CD14-positive monocyte (primary cell): ENCODE results near the gene TFAP2D. TPM values are rescaled to one million over a fixed set of nuclear protein-coding genes. Genes with fewer than 3 reads are reported as not detected.

Source experiments
- DNase-seq, 3 donors: peaks; one replicate each; pipeline ENCODE4 v3.0.0-alpha.2; 2011 to 2022
- H2AFZ ChIP-seq: 2 replicates; pipeline ENCODE4 v1.6.0; 2012; ENCODE audit warnings: mild to moderate bottlenecking, low read depth, low read length, inconsistent platforms; ENCODE audit not compliant: insufficient read depth, poor library complexity, severe bottlenecking
- H3K27ac ChIP-seq, 2 donors: 1 replicate in 1 of 2; 2 replicates in 1 of 2; pipeline ENCODE4 v1.5.1; 2012 to 2013; ENCODE audit warnings: low read length in 2 of 2, control low read depth in 1 of 2, inconsistent platforms in 1 of 2, low read depth in 1 of 2, mild to moderate bottlenecking in 1 of 2
- H3K27me3 ChIP-seq, 2 donors: one replicate each; pipeline versions ENCODE4 v1.6.0 to v1.6.1; 2011 to 2013; ENCODE audit warnings: low read length in 2 of 2; ENCODE audit not compliant: control insufficient read depth in 2 of 2, insufficient read depth in 2 of 2
- H3K36me3 ChIP-seq, 2 donors: replicated peaks in 1 of 2; 1 replicate in 1 of 2; 2 replicates in 1 of 2; pipeline versions ENCODE4 v1.5.1 to v1.6.1; 2012 to 2013; ENCODE audit warnings: low read length in 2 of 2, control low read depth in 1 of 2, inconsistent platforms in 1 of 2, mild to moderate bottlenecking in 1 of 2; ENCODE audit not compliant: insufficient read depth in 2 of 2, control insufficient read depth in 1 of 2
- H3K4me1 ChIP-seq, 2 donors: 1 replicate in 1 of 2; 2 replicates in 1 of 2; pipeline versions ENCODE4 v1.5.1 to v1.6.1; 2012 to 2013; ENCODE audit warnings: low read length in 2 of 2, control low read depth in 1 of 2, inconsistent platforms in 1 of 2, mild to moderate bottlenecking in 1 of 2, moderate library complexity in 1 of 2; ENCODE audit not compliant: insufficient read depth in 2 of 2, control insufficient read depth in 1 of 2
- H3K4me2 ChIP-seq: replicated peaks from 2 replicates; pipeline ENCODE3; 2012; ENCODE audit warnings: low read length, moderate library complexity, mild to moderate bottlenecking; ENCODE audit not compliant: poor library complexity, severe bottlenecking; ENCODE audit errors: extremely low read depth
- H3K4me3 ChIP-seq, 3 experiments: fragments of 200-600 bp in 1 of 3; sonication (generic) in 1 of 3; replicated peaks in 1 of 3; 1 replicate in 2 of 3; 2 replicates in 1 of 3; pipeline ENCODE4 v1.5.1; 2011 to 2013; ENCODE audit warnings: low read length in 3 of 3, mild to moderate bottlenecking in 3 of 3, control low read depth in 2 of 3, low read depth in 2 of 3, inconsistent platforms in 1 of 3, moderate library complexity in 1 of 3
- H3K79me2 ChIP-seq: 2 replicates; pipeline ENCODE4 v1.6.0; 2012; ENCODE audit warnings: mild to moderate bottlenecking, control low read depth, inconsistent platforms, low read length, moderate library complexity; ENCODE audit not compliant: insufficient read depth
- H3K9ac ChIP-seq: 2 replicates; pipeline ENCODE4 v1.6.0; 2017; ENCODE audit warnings: low read length, mild to moderate bottlenecking; ENCODE audit not compliant: insufficient read depth, poor library complexity, severe bottlenecking
- H3K9me3 ChIP-seq, 2 donors: replicated peaks in 1 of 2; 1 replicate in 1 of 2; 2 replicates in 1 of 2; pipeline versions ENCODE4 v1.5.1 to v1.6.1; 2012 to 2013; ENCODE audit warnings: low read length in 2 of 2, control low read depth in 1 of 2; ENCODE audit not compliant: control insufficient read depth in 1 of 2, insufficient read depth in 1 of 2
- H4K20me1 ChIP-seq: 2 replicates; pipeline ENCODE4 v1.6.0; 2012; ENCODE audit warnings: mild to moderate bottlenecking, low read length, control low read depth, moderate library complexity; ENCODE audit not compliant: insufficient read depth
- H3K27ac Mint-ChIP-seq, 7 donors: one replicate each; pipeline ENCODE4 v1.8.0; 2020; ENCODE audit warnings: mild to moderate bottlenecking in 7 of 7, mixed read lengths in 7 of 7, moderate library complexity in 6 of 7, inconsistent platforms in 2 of 7
- H3K27me3 Mint-ChIP-seq, 3 donors: one replicate each; pipeline ENCODE4 v1.8.0; 2021 to 2022; ENCODE audit warnings: low read depth in 3 of 3, mild to moderate bottlenecking in 3 of 3, mixed read lengths in 3 of 3, moderate library complexity in 3 of 3, inconsistent platforms in 1 of 3
- H3K36me3 Mint-ChIP-seq, 2 donors: one replicate each; pipeline ENCODE4 v1.8.0; 2020; ENCODE audit warnings: mixed read lengths in 2 of 2, inconsistent platforms in 1 of 2, mild to moderate bottlenecking in 1 of 2
- H3K4me1 Mint-ChIP-seq: one replicate; pipeline ENCODE4 v1.8.0; 2020; ENCODE audit warnings: mild to moderate bottlenecking, mixed read lengths
- H3K4me3 Mint-ChIP-seq, 2 donors: one replicate each; pipeline ENCODE4 v1.8.0; 2020; ENCODE audit warnings: mild to moderate bottlenecking in 2 of 2, mixed read lengths in 2 of 2, moderate library complexity in 1 of 2
- H3K9me3 Mint-ChIP-seq, 7 donors: one replicate each; pipeline ENCODE4 v1.8.0; 2020 to 2022; ENCODE audit warnings: mixed read lengths in 7 of 7, mild to moderate bottlenecking in 6 of 7, moderate library complexity in 6 of 7, inconsistent platforms in 2 of 7
- WGBS: methylation state at CpG from one replicate; pipeline ENCODE4 v1.1.5; 2013; ENCODE audit warnings: missing lambda C conversion rate; ENCODE audit not compliant: insufficient coverage; 5-methylcytosine and 5-hydroxymethylcytosine counted together
- intact Hi-C, 2 donors: fragments of 100-400 bp; cut with micrococcal nuclease; formaldehyde crosslinking; loops; one replicate each; pipeline versions ENCODE4 v1.15.0 to v1.15.1; 2023
- polyA plus RNA-seq, 3 donors: library from polyadenylated mRNA; depleted of rRNA in 1 of 3; unstranded in 2 of 3; stranded (reverse) in 1 of 3; fragments of 300-500 nt in 2 of 3; fragments of >200 nt in 1 of 3; fragmentation: Illumina TruSeq in 2 of 3; gene quantifications; 1 replicate in 2 of 3; 2 replicates in 1 of 3; pipeline ENCODE4 v1.2.3, GENCODE V29; 2012 to 2021
- TF ChIP-seq, protein P1 (sequence below): fragments of 200-600 bp; IDR thresholded peaks from one replicate; pipeline ENCODE4 v1.8.0; 2022; ENCODE audit warnings: antibody characterized with exemption, mild to moderate bottlenecking

The TFAP2D gene
- polyA plus RNA-seq, 3 donors = not detected

DNA sequence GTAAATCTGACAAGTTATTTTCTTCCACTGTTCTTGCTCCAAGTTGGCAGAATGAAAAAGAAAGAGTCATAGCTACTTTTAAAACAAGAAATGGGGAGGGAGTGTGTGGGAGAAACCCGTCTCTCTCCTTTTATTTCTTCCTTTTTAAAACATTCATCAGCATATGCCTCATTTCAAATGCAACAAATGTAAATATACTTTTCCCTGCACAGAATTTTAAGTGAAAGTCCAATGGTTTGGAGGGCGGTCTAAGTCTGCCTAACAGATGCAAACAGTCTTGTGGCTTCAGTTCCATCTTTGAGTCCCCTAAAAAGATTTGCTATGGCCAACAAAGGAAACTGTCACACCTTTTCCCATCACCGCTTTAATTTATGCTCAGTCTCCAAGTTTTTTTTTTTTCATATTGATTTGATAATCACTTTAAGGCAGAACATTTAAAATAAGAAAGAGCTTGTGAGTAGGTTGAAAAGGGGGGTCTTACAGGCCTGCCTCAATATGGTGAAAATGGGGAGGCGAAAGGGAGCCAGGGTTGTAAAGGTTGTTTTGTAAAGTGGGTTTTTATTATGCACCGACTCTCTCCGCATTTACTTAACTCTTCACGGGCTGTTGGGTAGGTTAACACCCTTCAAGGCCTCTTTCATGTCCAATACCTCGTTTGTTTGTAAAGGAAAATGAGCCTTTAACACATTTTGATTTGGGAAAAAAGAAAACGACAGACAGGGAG is 4.6 kb downstream of the TFAP2D start:
- TF ChIP-seq, protein P1, sequence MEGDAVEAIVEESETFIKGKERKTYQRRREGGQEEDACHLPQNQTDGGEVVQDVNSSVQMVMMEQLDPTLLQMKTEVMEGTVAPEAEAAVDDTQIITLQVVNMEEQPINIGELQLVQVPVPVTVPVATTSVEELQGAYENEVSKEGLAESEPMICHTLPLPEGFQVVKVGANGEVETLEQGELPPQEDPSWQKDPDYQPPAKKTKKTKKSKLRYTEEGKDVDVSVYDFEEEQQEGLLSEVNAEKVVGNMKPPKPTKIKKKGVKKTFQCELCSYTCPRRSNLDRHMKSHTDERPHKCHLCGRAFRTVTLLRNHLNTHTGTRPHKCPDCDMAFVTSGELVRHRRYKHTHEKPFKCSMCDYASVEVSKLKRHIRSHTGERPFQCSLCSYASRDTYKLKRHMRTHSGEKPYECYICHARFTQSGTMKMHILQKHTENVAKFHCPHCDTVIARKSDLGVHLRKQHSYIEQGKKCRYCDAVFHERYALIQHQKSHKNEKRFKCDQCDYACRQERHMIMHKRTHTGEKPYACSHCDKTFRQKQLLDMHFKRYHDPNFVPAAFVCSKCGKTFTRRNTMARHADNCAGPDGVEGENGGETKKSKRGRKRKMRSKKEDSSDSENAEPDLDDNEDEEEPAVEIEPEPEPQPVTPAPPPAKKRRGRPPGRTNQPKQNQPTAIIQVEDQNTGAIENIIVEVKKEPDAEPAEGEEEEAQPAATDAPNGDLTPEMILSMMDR = no peak
- Histone ChIP-seq H3K4me2 (no peak overlapping the region), H3K9ac (no peak overlapping the region), H3K9me3 (peaks cover 7 to 38% of the 10 kb centered on the region in 2 donors), H4K20me1 (no peaks in the 10 kb centered on the region), H3K27ac (no peak overlapping the region), H3K27me3 (peaks cover 75 to 87% of the 10 kb centered on the region in 2 donors), H3K79me2 (no peaks in the 10 kb centered on the region), H3K4me1 (no peaks in the 10 kb centered on the region), H2AFZ (no peak overlapping the region), H3K36me3 (no peaks in the 10 kb centered on the region), H3K4me3 (no peak overlapping the region)
- Mint-ChIP-seq H3K27ac (no peak overlapping the region), H3K4me1 (no peaks in the 10 kb centered on the region), H3K36me3 (peaks cover 3 to 5% of the 10 kb centered on the region in 2 donors), H3K27me3 (peaks cover 75 to 89% (median 76%) of the 10 kb centered on the region in 3 donors), H3K4me3 (peak overlapping the region in 1 of 2 donors; percentile 4), H3K9me3 (peaks cover 4 to 43% (median 35%) of the 10 kb centered on the region in 7 donors)
- DNase-seq = no peak
- WGBS = no CpG with 5 or more reads among the region's 9 CpGs
- intact Hi-C loops = no loop called here

DNA sequence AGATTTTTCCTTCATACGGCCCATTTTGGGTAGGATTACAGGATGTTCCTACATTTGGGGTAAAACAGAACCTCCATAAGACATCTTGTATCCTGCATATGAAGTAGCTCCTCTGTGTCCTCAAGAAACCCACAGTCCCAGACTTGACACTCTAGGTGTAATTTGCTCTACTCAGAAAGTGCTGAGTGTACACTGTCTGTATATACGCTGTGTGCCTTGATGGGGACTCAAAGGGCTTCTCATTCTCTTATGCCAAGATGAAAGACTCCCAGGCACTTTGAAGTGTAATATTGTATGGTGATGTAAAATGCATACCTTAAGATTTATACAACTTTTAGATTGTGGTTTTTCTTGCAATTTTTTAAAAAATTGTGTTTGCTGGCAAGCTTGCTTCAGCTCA is 5.2 kb downstream of the TFAP2D start:
- Histone ChIP-seq H3K9ac (no peak overlapping the region), H2AFZ (no peak overlapping the region), H3K4me3 (no peak overlapping the region), H3K27me3 (peaks cover 75 to 87% of the 10 kb centered on the region in 2 donors), H4K20me1 (no peaks in the 10 kb centered on the region), H3K4me1 (no peaks in the 10 kb centered on the region), H3K4me2 (no peak overlapping the region), H3K79me2 (no peaks in the 10 kb centered on the region), H3K27ac (no peak overlapping the region), H3K9me3 (peaks cover 11 to 45% of the 10 kb centered on the region in 2 donors), H3K36me3 (no peaks in the 10 kb centered on the region)
- no CpG with 5 or more reads among the region's 2 CpGs for WGBS
- DNase-seq = no peak
- H3K36me3 Mint-ChIP-seq = peaks cover 3 to 5% of the 10 kb centered on the region in 2 donors
- H3K4me1 Mint-ChIP-seq = no peaks in the 10 kb centered on the region
- intact Hi-C loops = no loop called here
- H3K4me3 Mint-ChIP-seq = no peak overlapping the region
- H3K9me3 Mint-ChIP-seq = peaks cover 4 to 46% (median 39%) of the 10 kb centered on the region in 7 donors
- H3K27me3 Mint-ChIP-seq = peaks cover 76 to 90% (median 77%) of the 10 kb centered on the region in 3 donors
- no peak overlapping the region for H3K27ac Mint-ChIP-seq
- TF ChIP-seq, protein P1 = no peak
